Measurements from ENCODE around the gene SHC4. TPM values are rescaled to one million over a fixed set of nuclear protein-coding genes. Genes with fewer than 3 reads are reported as not detected.

Gene SHC4
- total RNA-seq, 1 donor from 2014 or later, result 35.6 TPM

- Mint-ChIP-seq H3K36me3 (ENCODE audit: low read depth) (no peaks in the 10 kb centered on the region), H3K27me3 (ENCODE audit: low read depth) (no peaks in the 10 kb centered on the region), H3K27ac (ENCODE audit: unreplicated experiment) (no peak overlapping the region), H3K9me3 (ENCODE audit: low read depth) (no peaks in the 10 kb centered on the region), H3K4me1 (ENCODE audit: low read depth) (peaks cover 20% of the 10 kb centered on the region), H3K4me3 (ENCODE audit: unreplicated experiment) (peak overlapping the region; percentile 92)
- TF ChIP-seq CTCF (IDR thresholded peaks at IDR 0.05), result peak; percentile 32
- no peak for DNase-seq (ENCODE audit: low spot score)
Measured at GRCh38 chr15:48811325-48811958, 152.3 kb downstream of the SHC4 start.

- Mint-ChIP-seq H3K27ac (ENCODE audit: unreplicated experiment) (peak within 1 kb of the TSS; percentile 85), H3K27me3 (ENCODE audit: low read depth) (no peaks in the 10 kb centered on the region), H3K4me1 (ENCODE audit: low read depth) (peaks cover 28% of the 10 kb centered on the region), H3K4me3 (ENCODE audit: unreplicated experiment) (peak within 1 kb of the TSS; percentile 92), H3K36me3 (ENCODE audit: low read depth) (no peaks in the 10 kb centered on the region), H3K9me3 (ENCODE audit: low read depth) (no peaks in the 10 kb centered on the region)
- TF ChIP-seq CTCF (IDR thresholded peaks at IDR 0.05), result no peak
- DNase-seq (ENCODE audit: low spot score), result peak; percentile 100
Measured at GRCh38 chr15:48810414-48811324, 153.1 kb downstream of the SHC4 start, which contains the start of gene CEP152. Gene CEP152, minus strand, starts transcription at chr15:48811069. Its CDS starts 5,420 bp downstream, at chr15:48805649.

GRCh38 chr15:48806151-48806550, 157.6 kb downstream of the SHC4 start:
- Mint-ChIP-seq H3K36me3 (ENCODE audit: low read depth) (no peaks in the 10 kb centered on the region), H3K27me3 (ENCODE audit: low read depth) (no peaks in the 10 kb centered on the region), H3K9me3 (ENCODE audit: low read depth) (no peaks in the 10 kb centered on the region), H3K4me1 (ENCODE audit: low read depth) (peaks cover 56% of the 10 kb centered on the region), H3K4me3 (ENCODE audit: unreplicated experiment) (peak overlapping the region; percentile 50), H3K27ac (ENCODE audit: unreplicated experiment) (peak overlapping the region; percentile 85)
- TF ChIP-seq CTCF (IDR thresholded peaks at IDR 0.05), result no peak
- no peak for DNase-seq (ENCODE audit: low spot score)

- Mint-ChIP-seq H3K4me3 (ENCODE audit: unreplicated experiment) (peak overlapping the region; percentile 50), H3K4me1 (ENCODE audit: low read depth) (peaks cover 62% of the 10 kb centered on the region), H3K27me3 (ENCODE audit: low read depth) (no peaks in the 10 kb centered on the region), H3K36me3 (ENCODE audit: low read depth) (no peaks in the 10 kb centered on the region), H3K27ac (ENCODE audit: unreplicated experiment) (peak overlapping the region; percentile 85), H3K9me3 (ENCODE audit: low read depth) (no peaks in the 10 kb centered on the region)
- no peak for TF ChIP-seq CTCF (IDR thresholded peaks at IDR 0.05)
- DNase-seq (ENCODE audit: low spot score), result no peak
Measured at GRCh38 chr15:48805591-48805990, 158.1 kb downstream of the SHC4 start.

- Mint-ChIP-seq H3K4me1 (ENCODE audit: low read depth) (peaks cover 60% of the 10 kb centered on the region), H3K4me3 (ENCODE audit: unreplicated experiment) (no peak overlapping the region), H3K27me3 (ENCODE audit: low read depth) (no peaks in the 10 kb centered on the region), H3K9me3 (ENCODE audit: low read depth) (no peaks in the 10 kb centered on the region), H3K36me3 (ENCODE audit: low read depth) (no peaks in the 10 kb centered on the region), H3K27ac (ENCODE audit: unreplicated experiment) (no peak overlapping the region)
- no peak for TF ChIP-seq CTCF (IDR thresholded peaks at IDR 0.05)
- DNase-seq (ENCODE audit: low spot score), result no peak
Measured at GRCh38 chr15:48803877-48804276, 159.8 kb downstream of the SHC4 start.
